Endothelial cell of umbilical vein (primary cell): ENCODE measurements around the gene DPYD. TPM values are rescaled to one million over a fixed set of nuclear protein-coding genes. Genes with fewer than 3 reads are reported as not detected.
A peak's percentile ranks its signal among the peaks of the same experiment; 100 is the strongest.

Experiments
- BruUV-seq: library from RNA; stranded (reverse); fragments of 400-500 nt; replicated peaks from 2 replicates; lab custom pipeline; 2021; lab: Mats Ljungman, UMichigan
- CTCF ChIA-PET: fragments of 300-600, 350-600 bp; sonication (Branson Sonifier 250); formaldehyde crosslinking; loops from one replicate; lab custom pipeline; 2021; ENCODE audit warnings: antibody characterized with exemption, inconsistent platforms; lab: Charles Lee
- POLR2A ChIA-PET: fragments of 300-600, 350-600 bp; sonication (Branson Sonifier 250); formaldehyde crosslinking; loops from one replicate; lab custom pipeline; 2021; ENCODE audit warnings: antibody characterized with exemption, inconsistent platforms; lab: Charles Lee
- DNase-seq: peaks from one replicate; pipeline ENCODE4 v3.0.0-alpha.2; 2011; ENCODE audit warnings: low read depth, low spot score
- FAIRE-seq: peaks from 2 replicates; lab custom pipeline; 2011; peaks lifted over from hg19 to GRCh38; lab: Jason Lieb, UNC
- H2AFZ ChIP-seq: 2 replicates; pipeline ENCODE4 v1.6.0; 2012; ENCODE audit warnings: low read depth, low read length, control low read depth, inconsistent platforms
- H3K27ac ChIP-seq: 2 replicates; pipeline ENCODE4 v1.5.1; 2011; ENCODE audit warnings: low read depth, mild to moderate bottlenecking, control low read depth, low read length, moderate library complexity; ENCODE audit not compliant: insufficient read depth
- H3K27me3 ChIP-seq, 2 experiments: 2 replicates each; pipeline versions ENCODE4 v1.6.0 to v1.6.1; 2011; ENCODE audit warnings: low read length in 2 of 2, mixed read lengths in 1 of 2; ENCODE audit not compliant: control insufficient read depth in 2 of 2, insufficient read depth in 2 of 2
- H3K36me3 ChIP-seq, 2 experiments: 2 replicates in 1 of 2; 3 replicates in 1 of 2; pipeline ENCODE4 v1.5.1; 2011; ENCODE audit warnings: low read length in 2 of 2, mild to moderate bottlenecking in 1 of 2, moderate library complexity in 1 of 2; ENCODE audit not compliant: control insufficient read depth in 2 of 2, insufficient read depth in 2 of 2; ENCODE audit errors: extremely low read depth in 1 of 2
- H3K4me1 ChIP-seq: 3 replicates; pipeline ENCODE4 v1.5.1; 2011; ENCODE audit warnings: mild to moderate bottlenecking, low read length; ENCODE audit not compliant: control insufficient read depth, insufficient read depth; ENCODE audit errors: extremely low read depth
- H3K4me2 ChIP-seq: 2 replicates; pipeline ENCODE4 v1.6.1; 2011; ENCODE audit warnings: low read length, control low read depth, mixed read lengths; ENCODE audit not compliant: insufficient read depth
- H3K4me3 ChIP-seq, 3 experiments: fragments of 200-600 bp in 1 of 3; sonication (generic), shearing (Covaris generic) in 1 of 3; replicated peaks in 1 of 3; 2 replicates each; pipeline ENCODE4 v1.5.1; 2011 to 2016; ENCODE audit warnings: control low read depth in 3 of 3, low read length in 3 of 3, mild to moderate bottlenecking in 2 of 3, inconsistent platforms in 1 of 3, low read depth in 1 of 3, moderate library complexity in 1 of 3; ENCODE audit not compliant: insufficient read depth in 1 of 3
- H3K79me2 ChIP-seq: 2 replicates; pipeline ENCODE4 v1.6.0; 2012; ENCODE audit warnings: low read length, inconsistent platforms; ENCODE audit not compliant: control insufficient read depth, insufficient read depth
- H3K9ac ChIP-seq: replicated peaks from 2 replicates; pipeline ENCODE3; 2011; ENCODE audit warnings: low read length, control low read depth; ENCODE audit not compliant: insufficient read depth; ENCODE audit errors: extremely low read depth
- H3K9me1 ChIP-seq: replicated peaks from 3 replicates; pipeline ENCODE4 v1.6.0; 2011; ENCODE audit warnings: mild to moderate bottlenecking, low read length; ENCODE audit not compliant: control insufficient read depth, insufficient read depth; ENCODE audit errors: extremely low read depth
- H3K9me3 ChIP-seq: replicated peaks from 2 replicates; pipeline ENCODE4 v1.5.1; 2012; ENCODE audit warnings: low read length, inconsistent platforms; ENCODE audit not compliant: control insufficient read depth, insufficient read depth
- H4K20me1 ChIP-seq: replicated peaks from 2 replicates; pipeline ENCODE3; 2011; ENCODE audit warnings: mild to moderate bottlenecking, low read length; ENCODE audit not compliant: control insufficient read depth, insufficient read depth; ENCODE audit errors: extremely low read depth
- EZH2 ChIP-seq: IDR thresholded peaks from 2 replicates; pipeline ENCODE4 v1.6.1; 2012; ENCODE audit warnings: borderline replicate concordance, low read depth, mild to moderate bottlenecking, moderate library complexity, low read length, inconsistent platforms; ENCODE audit not compliant: severe bottlenecking
- FOS ChIP-seq: IDR thresholded peaks from 2 replicates; pipeline ENCODE4 v1.6.1; 2011; ENCODE audit warnings: mild to moderate bottlenecking, low read length, moderate library complexity, borderline replicate concordance; ENCODE audit not compliant: insufficient read depth
- GATA2 ChIP-seq: IDR thresholded peaks from 2 replicates; pipeline ENCODE4 v1.7.0; 2011; ENCODE audit warnings: low read depth, mild to moderate bottlenecking, moderate library complexity, mixed read lengths, low read length; ENCODE audit not compliant: insufficient read length, insufficient read depth
- JUN ChIP-seq: IDR thresholded peaks from 2 replicates; pipeline ENCODE4 v1.6.1; 2011; ENCODE audit warnings: borderline replicate concordance, low read depth; ENCODE audit not compliant: insufficient read length, insufficient read depth
- MYC ChIP-seq: IDR thresholded peaks from one replicate; pipeline ENCODE4 v1.6.1; 2011; ENCODE audit warnings: mild to moderate bottlenecking, low read depth, low read length
- POLR2A ChIP-seq: IDR thresholded peaks from 2 replicates; pipeline ENCODE4 v1.6.1; 2012; ENCODE audit warnings: low read depth, mild to moderate bottlenecking, control low read depth, low read length
- POLR2AphosphoS5 ChIP-seq: IDR thresholded peaks from 2 replicates; pipeline ENCODE4 v1.6.1; 2012; ENCODE audit warnings: low read depth, mild to moderate bottlenecking, control low read depth, low read length, moderate library complexity; ENCODE audit not compliant: insufficient read depth
- dilution Hi-C: fragments of 300-500 bp; cut with MboI; formaldehyde crosslinking; loops from one replicate; pipeline ENCODE4 v1.15.0; 2019; ENCODE audit warnings: low sequenced_read_pairs; ENCODE audit not compliant: extremely low pct_ligation_motif_present
- intact Hi-C: fragments of 100-400 bp; cut with micrococcal nuclease; formaldehyde crosslinking; loops from one replicate; pipeline ENCODE4 v1.10.0; 2022
- polyA plus RNA-seq, 4 experiments: library from polyadenylated mRNA; depleted of rRNA in 3 of 4; stranded (reverse) in 3 of 4; unstranded in 1 of 4; fragments of >200 nt; gene quantifications; 2 replicates each; pipeline versions ENCODE4 v1.2.1 to v1.2.3, GENCODE V29; 2011 to 2012; ENCODE audit warnings: missing spikeins in 1 of 4
- total RNA-seq: library from RNA; stranded (reverse); gene quantifications from 2 replicates; pipeline ENCODE4 v1.2.3, GENCODE V29; 2021
- TF ChIP-seq, protein P1 (sequence below): IDR thresholded peaks from 2 replicates; pipeline ENCODE4 v1.6.1; 2011; ENCODE audit not compliant: insufficient read depth, insufficient read length
- TF ChIP-seq, protein P2 (sequence below), 2 donors: IDR thresholded peaks; 1 replicate in 1 of 2; 2 replicates in 1 of 2; pipeline ENCODE4 v1.5.1; 2011; ENCODE audit warnings: low read length in 2 of 2, mild to moderate bottlenecking in 2 of 2, moderate library complexity in 2 of 2, control low read depth in 1 of 2, inconsistent platforms in 1 of 2, low read depth in 1 of 2; ENCODE audit not compliant: insufficient read depth in 1 of 2; ENCODE audit errors: extremely low read depth in 1 of 2

The DPYD gene
- total and polyA plus RNA-seq, 2 donors (not counting 3 experiments of a cell fraction or from before 2014, with no cell fraction given) = 4.6 to 15.1 TPM

DNA sequence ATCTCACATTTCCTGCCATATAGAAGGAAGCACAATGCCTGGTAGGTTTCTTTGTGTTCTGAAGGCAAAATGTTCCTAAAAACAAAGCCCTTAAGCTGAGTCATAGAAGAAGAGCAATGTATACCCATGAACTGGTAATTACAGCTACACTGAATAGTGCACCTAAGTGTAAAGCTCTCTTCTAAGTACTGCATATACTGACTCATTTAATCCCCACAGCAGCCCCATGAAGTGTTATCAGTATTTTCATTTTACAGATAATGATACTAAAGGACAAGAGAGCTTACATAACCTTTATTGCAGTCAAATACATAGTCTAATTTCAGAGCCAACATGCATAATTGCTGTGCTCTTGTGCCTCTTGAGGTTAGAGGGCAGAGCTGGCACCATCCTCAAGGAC is 239.9 kb downstream of the DPYD start:
- FAIRE-seq = peak; percentile 47
- BruUV-seq = no TSS peak
- POLR2A ChIA-PET = no interaction called here

DNA sequence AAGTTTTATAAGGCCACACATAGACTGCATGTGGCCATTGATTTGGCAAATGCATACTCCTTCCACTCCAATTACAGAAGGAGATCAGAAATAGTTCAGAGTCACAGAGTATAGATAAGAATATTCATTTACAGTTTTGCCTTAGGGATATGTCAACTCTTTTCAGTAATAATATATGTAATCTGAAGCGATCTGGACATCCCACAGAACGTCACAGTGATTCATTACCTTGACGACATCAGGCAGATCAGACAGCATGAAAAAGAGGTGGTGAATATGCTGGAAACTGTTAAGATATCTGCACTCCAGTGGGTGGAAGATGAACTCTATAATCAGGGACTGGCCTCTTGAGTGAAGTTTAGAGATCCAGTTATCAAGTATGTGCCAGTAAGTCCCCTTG is 240.4 kb downstream of the DPYD start:
- intact Hi-C loops (no loop called here), dilution Hi-C loops (no loop called here)
- H3K4me3 ChIP-seq = no peak overlapping the region
- H3K4me2 ChIP-seq = no peak overlapping the region
- no peak for FAIRE-seq
- DNase-seq = no peak
- no peak overlapping the region for H2AFZ ChIP-seq
- H3K4me1 ChIP-seq = no peaks in the 10 kb centered on the region
- H3K9me3 ChIP-seq = no peaks in the 10 kb centered on the region
- H3K9me1 ChIP-seq = no peaks in the 10 kb centered on the region
- no TSS peak for BruUV-seq
- POLR2A ChIA-PET = no interaction called here
- no peaks in the 10 kb centered on the region for H4K20me1 ChIP-seq
- H3K27ac ChIP-seq = no peak overlapping the region
- no peaks in the 10 kb centered on the region for H3K79me2 ChIP-seq
- H3K36me3 ChIP-seq = peaks cover 0 to 2% of the 10 kb centered on the region in 2 experiments
- no peak overlapping the region for H3K9ac ChIP-seq
- CTCF ChIA-PET = no interaction called here
- TF ChIP-seq POLR2AphosphoS5 (no peak), JUN (no peak), MYC (no peak), EZH2 (no peak), POLR2A (no peak), FOS (no peak), GATA2 (no peak)
- TF ChIP-seq, protein P1, sequence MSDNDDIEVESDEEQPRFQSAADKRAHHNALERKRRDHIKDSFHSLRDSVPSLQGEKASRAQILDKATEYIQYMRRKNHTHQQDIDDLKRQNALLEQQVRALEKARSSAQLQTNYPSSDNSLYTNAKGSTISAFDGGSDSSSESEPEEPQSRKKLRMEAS = no peak
- TF ChIP-seq, protein P2, sequence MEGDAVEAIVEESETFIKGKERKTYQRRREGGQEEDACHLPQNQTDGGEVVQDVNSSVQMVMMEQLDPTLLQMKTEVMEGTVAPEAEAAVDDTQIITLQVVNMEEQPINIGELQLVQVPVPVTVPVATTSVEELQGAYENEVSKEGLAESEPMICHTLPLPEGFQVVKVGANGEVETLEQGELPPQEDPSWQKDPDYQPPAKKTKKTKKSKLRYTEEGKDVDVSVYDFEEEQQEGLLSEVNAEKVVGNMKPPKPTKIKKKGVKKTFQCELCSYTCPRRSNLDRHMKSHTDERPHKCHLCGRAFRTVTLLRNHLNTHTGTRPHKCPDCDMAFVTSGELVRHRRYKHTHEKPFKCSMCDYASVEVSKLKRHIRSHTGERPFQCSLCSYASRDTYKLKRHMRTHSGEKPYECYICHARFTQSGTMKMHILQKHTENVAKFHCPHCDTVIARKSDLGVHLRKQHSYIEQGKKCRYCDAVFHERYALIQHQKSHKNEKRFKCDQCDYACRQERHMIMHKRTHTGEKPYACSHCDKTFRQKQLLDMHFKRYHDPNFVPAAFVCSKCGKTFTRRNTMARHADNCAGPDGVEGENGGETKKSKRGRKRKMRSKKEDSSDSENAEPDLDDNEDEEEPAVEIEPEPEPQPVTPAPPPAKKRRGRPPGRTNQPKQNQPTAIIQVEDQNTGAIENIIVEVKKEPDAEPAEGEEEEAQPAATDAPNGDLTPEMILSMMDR (IDR thresholded peaks at IDR 0.05; ENCODE audit: extremely low read depth in 1 of 2, insufficient read depth in 1 of 2, low read depth in 1 of 2, low read length in 2 of 2) = no peak
- no peaks in the 10 kb centered on the region for H3K27me3 ChIP-seq

More for the DNA sequence above, 239.9 kb downstream of the DPYD start:
- no peaks in the 10 kb centered on the region for H4K20me1 ChIP-seq
- intact Hi-C loops = no loop called here
- H3K36me3 ChIP-seq = peaks cover 0 to 2% of the 10 kb centered on the region in 2 experiments
- dilution Hi-C loops = no loop called here
- no peak overlapping the region for H3K27ac ChIP-seq
- no peaks in the 10 kb centered on the region for H3K9me3 ChIP-seq
- no peaks in the 10 kb centered on the region for H3K27me3 ChIP-seq
- DNase-seq = peak; percentile 32
- CTCF ChIA-PET = no interaction called here
- H2AFZ ChIP-seq = no peak overlapping the region
- H3K4me1 ChIP-seq = no peaks in the 10 kb centered on the region
- no peaks in the 10 kb centered on the region for H3K9me1 ChIP-seq
- H3K79me2 ChIP-seq = no peaks in the 10 kb centered on the region
- no peak overlapping the region for H3K4me2 ChIP-seq
- H3K9ac ChIP-seq = no peak overlapping the region
- TF ChIP-seq POLR2A (no peak), FOS (no peak), GATA2 (no peak), POLR2AphosphoS5 (no peak), EZH2 (no peak), JUN (no peak), MYC (no peak)
- TF ChIP-seq, protein P1 = no peak
- H3K4me3 ChIP-seq = no peak overlapping the region
